Tibial nerve (tissue), 4 donors: Measurements from ENCODE around the gene MPC2. TPM values are rescaled to one million over a fixed set of nuclear protein-coding genes. Genes with fewer than 3 reads are reported as not detected.

ENCODE experiments used
- DNase-seq, 2 donors: peaks; one replicate each; pipeline ENCODE4 v3.0.0-alpha.2; 2019; ENCODE audit warnings: low spot score in 2 of 2
- H3K27ac ChIP-seq, 4 donors: fragments of 200-600 bp; sonication (generic) in 3 of 4; one replicate each; pipeline ENCODE4 v1.5.1; 2017 to 2019; ENCODE audit warnings: mild to moderate bottlenecking in 1 of 4
- H3K27me3 ChIP-seq, 2 donors: fragments of 200-600 bp; sonication (generic) in 1 of 2; one replicate each; pipeline versions ENCODE4 v1.5.1 to v1.6.0; 2017 to 2019
- H3K36me3 ChIP-seq, 3 donors: fragments of 200-600 bp; sonication (generic); one replicate each; pipeline ENCODE4 v1.5.1; 2018 to 2019
- H3K4me1 ChIP-seq, 4 donors: fragments of 200-600 bp; sonication (generic) in 3 of 4; one replicate each; pipeline ENCODE4 v1.5.1; 2017 to 2019
- H3K4me3 ChIP-seq, 4 donors: fragments of 200-600 bp; sonication (generic) in 3 of 4; one replicate each; pipeline ENCODE4 v1.5.1; 2017 to 2019; ENCODE audit warnings: mild to moderate bottlenecking in 1 of 4, moderate library complexity in 1 of 4
- H3K9me3 ChIP-seq, 4 donors: fragments of 200-600 bp; sonication (generic) in 3 of 4; one replicate each; pipeline ENCODE4 v1.5.1; 2017 to 2019
- CTCF ChIP-seq, 5 experiments: fragments of 200-600 bp in 3 of 5; fragments of 450-650 bp in 2 of 5; sonication (generic) in 3 of 5; IDR thresholded peaks; one replicate each; pipeline ENCODE4 v1.5.1; 2016 to 2019; ENCODE audit warnings: antibody characterized with exemption in 5 of 5, mild to moderate bottlenecking in 3 of 5, moderate library complexity in 2 of 5
- EP300 ChIP-seq, 2 donors: sonication (generic); formaldehyde crosslinking; IDR thresholded peaks; one replicate each; pipeline ENCODE4 v1.6.1; 2017; ENCODE audit warnings: antibody characterized with exemption in 2 of 2, mild to moderate bottlenecking in 1 of 2
- POLR2A ChIP-seq, 2 donors: fragments of 450-650 bp; IDR thresholded peaks; one replicate each; pipeline ENCODE4 v1.6.1; 2017; ENCODE audit warnings: antibody characterized with exemption in 2 of 2, mild to moderate bottlenecking in 2 of 2, moderate library complexity in 2 of 2
- WGBS, 2 donors: methylation state at CpG; one replicate each; pipeline ENCODE4 v1.1.5; 2018; 5-methylcytosine and 5-hydroxymethylcytosine counted together
- total RNA-seq, 4 donors: library from RNA; depleted of rRNA; stranded (reverse); fragments of >200 nt; gene quantifications; one replicate each; pipeline ENCODE4 v1.1.0, GENCODE V29; 2016

MPC2 gene
- total RNA-seq, 4 donors from 2014 or later, result 16.1 to 22.4 (median 19.1) TPM

- H3K4me3 ChIP-seq, result no peak overlapping the region
- peaks cover 0 to 6% (median 0%) of the 10 kb centered on the region in 3 donors for H3K36me3 ChIP-seq
- no peak overlapping the region for H3K27ac ChIP-seq
- no peaks in the 10 kb centered on the region for H3K4me1 ChIP-seq
- H3K27me3 ChIP-seq, result no peaks in the 10 kb centered on the region
- TF ChIP-seq POLR2A (IDR thresholded peaks at IDR 0.05) (no peak), EP300 (IDR thresholded peaks at IDR 0.05) (no peak), CTCF (IDR thresholded peaks at IDR 0.05) (no peak)
- DNase-seq, result no peak
- peaks cover 0 to 5% (median 0%) of the 10 kb centered on the region in 4 donors for H3K9me3 ChIP-seq
- 70 to 81% methylated on average over 2 of the region's 2 CpGs for WGBS, 2 donors
Observed at GRCh38 chr1:167910530-167910929, 26.3 kb downstream of the MPC2 start.

GRCh38 chr1:167909691-167910180 is 27.1 kb downstream of the MPC2 start:
- H3K4me1 ChIP-seq, result no peaks in the 10 kb centered on the region
- peaks cover 0 to 5% (median 0%) of the 10 kb centered on the region in 4 donors for H3K9me3 ChIP-seq
- H3K27me3 ChIP-seq, result no peaks in the 10 kb centered on the region
- H3K36me3 ChIP-seq, result no peaks in the 10 kb centered on the region
- no peak for TF ChIP-seq POLR2A (IDR thresholded peaks at IDR 0.05)
- no peak for TF ChIP-seq EP300 (IDR thresholded peaks at IDR 0.05)
- no peak for TF ChIP-seq CTCF (IDR thresholded peaks at IDR 0.05)
- H3K27ac ChIP-seq, result no peak overlapping the region
- WGBS, 2 donors, result 87 to 89% methylated on average over 6 of the region's 6 CpGs
- H3K4me3 ChIP-seq, result no peak overlapping the region
- DNase-seq, result no peak

GRCh38 chr1:167905671-167906070 is 31.2 kb downstream of the MPC2 start:
- DNase-seq, result no peak
- H3K27me3 ChIP-seq, result no peaks in the 10 kb centered on the region
- no peaks in the 10 kb centered on the region for H3K4me1 ChIP-seq
- no peaks in the 10 kb centered on the region for H3K36me3 ChIP-seq
- TF ChIP-seq EP300 (IDR thresholded peaks at IDR 0.05), result no peak
- no peak for TF ChIP-seq POLR2A (IDR thresholded peaks at IDR 0.05)
- TF ChIP-seq CTCF (IDR thresholded peaks at IDR 0.05), result no peak
- no peak overlapping the region for H3K27ac ChIP-seq
- peaks cover 0 to 5% (median 0%) of the 10 kb centered on the region in 4 donors for H3K9me3 ChIP-seq
- H3K4me3 ChIP-seq, result no peak overlapping the region

GRCh38 chr1:167905182-167905581 is 31.7 kb downstream of the MPC2 start:
- no peak for DNase-seq
- 54 to 61% methylated on average over 3 of the region's 3 CpGs for WGBS, 2 donors
- H3K4me3 ChIP-seq, result no peak overlapping the region
- no peaks in the 10 kb centered on the region for H3K27me3 ChIP-seq
- H3K36me3 ChIP-seq, result no peaks in the 10 kb centered on the region
- TF ChIP-seq POLR2A (IDR thresholded peaks at IDR 0.05) (no peak), CTCF (IDR thresholded peaks at IDR 0.05) (no peak), EP300 (IDR thresholded peaks at IDR 0.05) (no peak)
- no peaks in the 10 kb centered on the region for H3K4me1 ChIP-seq
- peaks cover 0 to 5% (median 0%) of the 10 kb centered on the region in 4 donors for H3K9me3 ChIP-seq
- no peak overlapping the region for H3K27ac ChIP-seq

GRCh38 chr1:167904652-167905130 is 32.2 kb downstream of the MPC2 start:
- peaks cover 0 to 2% (median 0%) of the 10 kb centered on the region in 4 donors for H3K9me3 ChIP-seq
- H3K4me3 ChIP-seq, result no peak overlapping the region
- H3K4me1 ChIP-seq, result no peaks in the 10 kb centered on the region
- TF ChIP-seq POLR2A (IDR thresholded peaks at IDR 0.05) (no peak), CTCF (IDR thresholded peaks at IDR 0.05) (no peak), EP300 (IDR thresholded peaks at IDR 0.05) (no peak)
- no peak overlapping the region for H3K27ac ChIP-seq
- DNase-seq, result no peak
- no peaks in the 10 kb centered on the region for H3K27me3 ChIP-seq
- 47 to 64% methylated on average over 4 of the region's 4 CpGs for WGBS, 2 donors
- no peaks in the 10 kb centered on the region for H3K36me3 ChIP-seq
